Endometrial microvascular endothelial cells (primary cell): ENCODE measurements around the gene CDKN2AIPNL. TPM values are rescaled to one million over a fixed set of nuclear protein-coding genes. Genes with fewer than 3 reads are reported as not detected.
"Not testable (repeated sequence)": the region's sequence is repeated elsewhere in the genome, so short reads cannot be mapped to it uniquely, and the experiment has no call there.

Experiments
- in situ Hi-C: cut with HindIII; loops from 2 replicates; pipeline ENCODE4 v1.10.0; 2017; ENCODE audit warnings: low sequenced_read_pairs, low pct_unique_long_range_greater_than_20kb; ENCODE audit errors: inconsistent ontology term
- total RNA-seq: library from RNA; depleted of rRNA; stranded (reverse); fragments of >200 nt; gene quantifications from one replicate; pipeline ENCODE4 v1.2.3, GENCODE V29; 2015; ENCODE audit errors: inconsistent ontology term

The CDKN2AIPNL gene
- total RNA-seq, 1 donor from 2014 or later, result 41.1 TPM

DNA sequence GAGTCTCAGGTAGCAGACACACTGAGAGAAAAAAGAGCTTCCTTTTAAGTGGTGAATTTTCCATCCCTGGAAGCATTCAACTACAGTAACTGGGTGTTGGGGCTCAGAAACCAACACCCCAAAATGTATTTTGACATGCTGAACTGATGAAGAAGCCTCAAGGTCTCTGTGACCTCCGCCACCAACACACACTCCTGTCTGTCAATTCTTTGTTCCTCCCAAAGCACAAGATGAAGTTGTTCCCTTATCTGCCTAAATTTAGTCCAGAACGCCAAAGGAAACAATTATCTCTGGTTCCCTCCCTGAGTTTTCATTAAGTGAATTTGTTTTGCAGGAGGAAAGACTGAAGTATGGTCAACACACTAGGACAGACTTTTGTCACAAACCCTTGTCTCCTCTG, 1.4 kb upstream of the CDKN2AIPNL start:
- in situ Hi-C loops, result no loop called here

DNA sequence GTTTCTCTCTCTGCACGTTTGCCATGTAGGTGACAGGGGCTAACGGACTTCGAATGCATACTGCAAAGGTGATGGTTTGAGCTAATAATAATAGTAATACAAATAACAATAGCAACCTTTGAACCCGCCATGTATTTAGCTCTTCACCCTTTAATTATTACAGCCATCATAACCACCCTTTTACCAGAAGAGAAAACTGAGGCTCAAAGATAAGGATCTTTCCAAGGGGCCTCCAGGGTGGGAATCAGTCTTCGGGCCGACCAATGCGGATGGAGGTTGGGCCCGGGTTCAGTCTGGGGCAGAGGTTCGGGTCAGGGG, 494 bp downstream of the CDKN2AIPNL start:
- in situ Hi-C loops, result no loop called here

DNA sequence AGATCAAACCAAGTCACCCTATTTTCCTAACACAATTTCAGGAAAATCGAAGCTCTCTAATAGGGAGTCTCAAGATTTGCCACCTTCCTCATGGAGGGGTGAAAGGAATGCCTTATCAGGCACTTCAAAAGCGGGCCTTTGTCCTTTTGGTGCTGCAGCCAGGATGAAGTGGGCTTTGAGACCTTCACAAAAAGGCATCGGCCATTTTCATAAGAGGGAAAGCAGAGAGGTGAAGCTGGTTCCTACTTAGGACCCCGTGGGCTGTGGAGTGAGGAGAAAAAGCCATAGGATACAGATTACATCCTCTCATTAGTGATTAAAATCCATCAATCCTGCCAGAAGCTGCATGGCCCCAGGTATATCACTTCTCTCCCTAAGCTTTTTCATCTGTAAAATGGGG, 859 bp downstream of the CDKN2AIPNL start:
- in situ Hi-C loops, result no loop called here

DNA sequence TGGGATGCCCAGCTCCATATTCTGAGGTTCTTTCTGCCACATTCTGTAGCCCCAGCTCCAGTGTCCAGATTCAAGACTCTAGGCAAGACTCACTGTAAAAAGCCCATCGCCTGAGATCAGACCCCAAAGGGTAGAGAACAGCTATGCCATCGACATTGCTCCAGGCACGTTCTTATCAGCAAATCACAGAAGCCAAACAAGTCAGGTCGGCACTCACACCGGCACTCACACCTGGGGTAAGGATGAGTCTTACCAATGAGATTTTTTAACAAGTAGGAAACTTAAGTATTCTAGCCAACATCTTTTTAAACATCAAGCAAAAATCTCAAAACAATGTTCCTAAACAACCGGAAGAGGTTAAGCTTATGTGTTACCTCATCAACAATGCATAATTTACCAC, 2.4 kb downstream of the CDKN2AIPNL start:
- in situ Hi-C loops, result no loop called here

DNA sequence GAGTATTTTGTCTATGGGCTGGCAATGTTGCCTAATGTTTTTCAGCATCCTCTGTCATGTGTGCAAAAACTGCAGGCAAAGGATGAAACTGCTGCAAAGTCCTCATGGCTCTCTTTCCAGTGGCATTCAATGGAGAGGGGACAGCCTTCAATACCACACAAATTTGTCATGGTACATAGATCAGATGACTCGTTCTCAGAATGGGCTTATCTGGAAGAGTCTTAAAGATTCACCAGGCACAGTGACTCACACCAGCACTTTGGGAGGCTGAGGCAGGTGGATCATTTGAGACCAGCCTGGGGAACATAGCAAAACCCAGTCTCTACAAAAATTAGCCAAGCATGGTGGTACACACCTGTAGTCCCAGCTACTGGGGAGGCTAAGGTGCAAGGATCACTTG, 5.3 kb downstream of the CDKN2AIPNL start:
- in situ Hi-C loops, result no loop called here

DNA sequence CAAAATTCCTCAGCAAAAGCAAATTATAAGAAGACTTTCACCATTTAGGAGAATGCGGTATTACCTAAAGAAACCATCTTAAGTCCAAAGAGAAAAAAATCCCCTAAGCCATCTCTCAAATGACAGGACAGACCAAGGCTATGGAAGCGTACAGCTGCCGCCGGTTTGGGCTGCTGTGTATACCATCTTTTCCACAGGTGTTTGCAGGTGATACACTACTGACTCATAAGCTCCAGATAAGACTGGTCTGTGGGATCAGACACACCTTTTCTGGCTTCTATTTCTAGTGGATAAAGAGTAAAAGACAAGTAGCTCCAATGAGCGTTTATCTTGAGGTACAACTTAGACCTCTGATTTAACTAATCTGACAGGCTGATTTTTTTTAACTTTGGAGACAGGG, 7.7 kb downstream of the CDKN2AIPNL start:
- in situ Hi-C loops, result no loop called here

DNA sequence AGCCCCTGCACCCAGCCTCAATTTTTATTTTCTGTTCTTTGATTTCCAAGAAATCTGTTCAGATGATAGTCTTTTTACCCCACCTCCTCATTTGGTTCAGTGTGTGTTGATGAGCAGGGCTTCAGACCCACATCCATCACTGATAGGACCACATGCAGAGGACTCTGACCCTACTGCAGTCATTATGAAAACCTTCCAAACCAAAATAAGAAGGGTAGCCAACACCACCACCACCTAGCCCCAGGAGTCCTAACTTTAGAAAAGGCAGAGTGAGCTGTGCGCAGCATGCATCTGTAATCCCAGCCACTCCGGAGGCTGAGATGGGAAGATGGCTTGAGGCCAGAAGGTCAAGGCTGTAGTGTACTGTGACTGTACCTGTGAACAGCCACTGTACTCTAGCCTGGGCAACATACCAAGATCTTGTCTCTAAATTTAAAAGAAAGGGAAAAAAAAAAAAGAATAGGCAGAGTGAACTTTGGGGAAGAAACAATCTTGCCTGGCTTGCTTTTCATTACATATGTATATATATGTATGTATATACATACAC, 13.0 kb downstream of the CDKN2AIPNL start:
- in situ Hi-C loops, result no loop called here

DNA sequence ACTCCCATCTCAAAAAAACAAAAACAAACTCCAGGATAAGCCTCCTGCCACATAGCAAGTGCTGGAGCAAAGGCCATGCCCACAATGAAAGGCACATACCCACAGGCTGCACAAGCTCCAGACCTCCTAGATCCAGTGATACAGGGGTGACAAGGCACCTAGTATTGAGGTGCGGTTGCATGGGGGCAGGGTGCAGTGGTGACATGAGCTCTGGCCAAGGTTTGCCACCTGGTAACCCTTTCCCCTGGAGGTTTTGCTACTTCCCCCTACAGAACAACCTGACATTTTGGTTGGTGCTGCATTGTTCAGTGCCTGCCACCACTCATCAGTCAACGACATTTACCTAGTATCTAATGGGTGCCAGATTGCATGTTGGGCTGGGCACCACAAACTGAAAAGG, 14.5 kb downstream of the CDKN2AIPNL start:
- in situ Hi-C loops, result no loop called here

DNA sequence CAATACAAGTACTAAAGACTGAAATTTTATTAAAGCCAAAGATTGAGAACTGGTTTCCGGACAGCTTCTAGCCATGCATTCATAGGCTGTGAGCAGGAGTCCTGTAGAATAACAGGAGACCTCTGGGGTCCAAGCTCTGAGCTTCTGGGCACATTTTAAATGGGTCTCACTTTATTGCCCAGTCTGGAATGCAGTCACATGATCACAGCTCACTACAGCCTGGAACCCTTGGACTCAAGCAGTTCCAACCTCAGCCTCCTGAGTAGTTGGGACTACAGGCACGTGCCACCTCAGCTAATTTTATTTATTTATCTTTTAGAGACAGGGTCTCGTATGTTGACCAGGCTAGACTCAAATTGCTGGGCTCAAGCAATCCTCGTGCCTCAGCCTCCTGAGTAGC, 15.4 kb downstream of the CDKN2AIPNL start:
- in situ Hi-C loops, result no loop called here

DNA sequence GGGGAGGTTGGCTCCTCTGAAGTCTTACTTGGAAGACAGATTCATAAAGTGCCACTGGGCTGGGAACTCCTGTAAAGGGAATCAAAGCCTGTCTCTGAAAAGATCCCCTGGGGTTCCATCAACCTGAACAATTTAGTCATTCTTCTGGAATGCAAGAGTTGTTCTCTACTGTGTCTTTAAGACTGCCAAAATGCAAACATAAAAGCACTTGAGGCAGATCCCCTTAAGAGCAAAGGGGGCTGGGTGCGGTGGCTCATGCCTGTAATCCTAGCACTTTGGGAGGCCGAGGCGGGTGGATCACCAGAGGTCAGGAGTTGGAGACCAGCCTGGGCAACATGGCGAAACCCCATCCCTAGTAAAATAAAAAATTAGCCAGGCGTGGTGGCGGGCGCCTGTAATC, 16.7 kb downstream of the CDKN2AIPNL start:
- in situ Hi-C loops, result no loop called here

DNA sequence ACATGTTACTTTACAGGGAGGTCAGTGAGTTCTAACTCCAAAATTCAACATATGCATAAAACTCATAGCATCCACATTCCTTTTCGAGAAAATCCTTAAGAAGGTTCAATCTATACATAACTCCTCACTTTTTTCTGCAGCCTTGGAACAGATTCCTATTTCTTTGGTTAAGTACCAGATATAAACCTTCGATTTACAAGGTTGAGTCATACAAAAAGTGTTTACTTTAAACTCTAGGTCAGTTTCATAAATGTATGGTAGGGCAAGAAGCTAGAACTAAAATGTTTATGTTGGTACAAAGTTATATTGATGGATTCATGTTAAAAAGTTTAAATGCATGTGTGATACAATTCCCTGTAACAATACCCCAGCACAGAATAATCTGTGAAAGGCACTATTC, 19.4 kb downstream of the CDKN2AIPNL start:
- in situ Hi-C loops, result no loop called here

DNA sequence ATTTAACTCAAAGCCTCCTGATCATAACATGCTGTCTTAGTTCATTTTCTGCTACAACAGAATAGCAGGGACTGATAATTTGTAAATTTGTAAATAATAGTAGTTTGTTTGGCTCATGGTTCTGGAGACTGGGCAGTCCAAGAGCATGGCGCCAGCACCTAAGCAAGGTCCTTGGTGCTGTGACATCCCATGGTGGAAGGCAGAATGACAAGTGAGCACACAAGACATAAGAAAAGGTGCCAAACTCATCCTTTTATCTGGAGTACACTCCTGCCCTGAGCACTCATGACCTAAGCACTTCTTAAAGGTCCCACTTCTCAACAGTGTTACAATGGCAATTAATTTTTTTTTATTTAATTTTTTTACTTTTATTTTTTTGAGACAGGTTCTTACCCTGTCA, 24.2 kb downstream of the CDKN2AIPNL start:
- in situ Hi-C loops, result no loop called here

DNA sequence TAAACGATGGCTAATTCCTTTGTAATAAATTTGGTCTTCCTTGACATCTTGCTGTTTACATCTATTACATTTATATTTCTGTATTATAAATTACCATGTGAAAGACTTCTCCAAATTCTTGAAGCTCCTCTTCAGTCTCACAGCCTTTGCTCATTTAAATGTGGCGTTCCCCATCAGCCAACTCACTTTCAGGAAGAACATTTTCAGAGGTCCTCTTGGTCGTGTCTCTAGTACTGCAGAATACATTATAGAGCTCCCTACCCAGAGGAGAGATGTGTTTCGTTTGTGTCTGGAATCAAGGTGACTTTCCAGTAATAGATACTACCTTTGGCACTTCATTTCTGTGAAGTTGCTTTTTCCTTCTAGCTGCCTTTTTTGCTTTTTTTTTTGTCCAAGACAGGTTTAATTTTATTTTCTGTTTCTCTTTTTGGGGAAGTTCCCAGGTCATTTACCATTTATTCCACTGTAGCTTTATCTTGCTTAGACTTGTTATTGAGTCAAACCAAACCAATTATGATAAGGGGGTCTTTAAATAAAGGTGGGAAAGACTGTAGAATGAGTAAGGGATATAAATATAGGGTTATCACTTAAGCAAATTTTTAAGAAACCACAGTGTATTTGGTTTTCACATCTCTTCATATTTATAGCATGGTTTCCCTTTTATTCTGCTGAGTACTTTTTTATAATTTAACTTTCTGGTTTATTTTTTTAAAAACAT, 27.5 kb downstream of the CDKN2AIPNL start:
- in situ Hi-C loops, result no loop called here

DNA sequence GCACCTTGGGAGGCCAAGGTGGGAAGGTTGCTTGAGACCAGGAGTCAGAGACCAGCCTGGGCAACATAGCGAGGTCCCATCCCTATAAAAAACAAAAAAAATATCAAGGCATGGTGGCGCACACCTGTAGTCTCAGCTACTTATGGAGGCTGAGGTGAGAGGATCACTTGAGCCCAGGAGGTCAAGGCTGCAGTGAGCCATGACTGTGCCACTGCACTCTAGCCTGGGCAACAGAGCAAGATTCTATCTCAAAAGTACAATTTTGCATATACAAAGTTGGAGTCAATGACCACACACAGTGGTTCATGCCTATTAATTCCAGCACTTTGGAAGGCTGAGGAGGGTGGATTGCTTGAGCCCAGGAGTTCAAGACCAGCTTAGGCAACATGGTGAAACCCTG, 29.5 kb downstream of the CDKN2AIPNL start:
- in situ Hi-C loops, result not testable (repeated sequence)

DNA sequence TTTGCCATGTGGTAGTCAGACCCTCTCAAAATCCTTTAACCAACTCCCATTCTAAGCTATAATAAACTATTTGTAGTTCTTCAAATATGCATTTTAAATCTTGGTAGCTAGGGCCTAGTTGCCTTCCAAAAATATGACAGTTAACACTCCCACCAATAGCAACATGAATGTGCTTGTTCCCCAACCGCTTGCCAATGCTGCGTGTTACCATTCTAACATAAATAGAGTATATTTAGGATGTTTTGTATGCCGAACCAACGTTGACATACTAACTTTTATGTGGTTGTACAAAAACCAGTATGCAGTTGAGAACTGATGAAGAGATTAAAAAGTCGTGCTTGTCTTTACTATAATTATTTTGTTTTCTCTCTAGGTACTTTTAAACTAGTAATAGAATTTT, 31.3 kb downstream of the CDKN2AIPNL start:
- in situ Hi-C loops, result no loop called here

DNA sequence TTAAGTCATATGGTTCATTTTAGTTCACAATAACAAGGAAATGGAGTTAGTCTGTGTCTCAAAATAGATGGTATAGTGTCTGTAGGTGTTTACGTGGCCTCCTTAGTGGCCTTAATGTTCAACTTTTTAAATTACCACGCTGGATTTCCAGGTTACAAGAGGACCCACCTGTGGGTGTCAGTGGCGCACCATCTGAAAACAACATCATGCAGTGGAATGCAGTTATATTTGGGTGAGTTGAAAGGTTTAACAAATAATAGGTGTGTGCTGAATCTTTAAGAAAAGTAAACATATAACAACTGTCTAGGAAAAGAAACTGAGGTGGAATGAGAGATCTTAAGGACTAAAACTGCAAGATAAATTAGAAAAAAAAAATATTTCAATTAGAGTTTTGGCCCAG, 37.4 kb downstream of the CDKN2AIPNL start:
- in situ Hi-C loops, result no loop called here

DNA sequence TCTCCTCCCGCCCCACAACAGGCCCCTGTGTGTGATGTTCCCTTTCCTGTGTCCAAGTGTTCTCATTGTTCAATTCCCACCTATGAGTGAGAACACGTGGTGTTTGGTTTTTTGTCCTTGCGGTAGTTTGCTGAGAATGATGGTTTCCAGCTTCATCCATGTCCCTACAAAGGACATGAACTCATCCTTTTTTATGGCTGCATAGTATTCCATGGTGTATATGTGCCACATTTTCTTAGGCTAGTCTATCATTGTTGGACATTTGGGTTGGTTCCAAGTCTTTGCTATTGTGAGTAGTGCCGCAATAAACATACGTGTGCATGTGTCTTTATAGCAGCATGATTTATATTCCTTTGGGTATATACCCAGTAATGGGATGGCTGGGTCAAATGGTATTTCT, 38.0 kb downstream of the CDKN2AIPNL start:
- in situ Hi-C loops, result not testable (repeated sequence)

DNA sequence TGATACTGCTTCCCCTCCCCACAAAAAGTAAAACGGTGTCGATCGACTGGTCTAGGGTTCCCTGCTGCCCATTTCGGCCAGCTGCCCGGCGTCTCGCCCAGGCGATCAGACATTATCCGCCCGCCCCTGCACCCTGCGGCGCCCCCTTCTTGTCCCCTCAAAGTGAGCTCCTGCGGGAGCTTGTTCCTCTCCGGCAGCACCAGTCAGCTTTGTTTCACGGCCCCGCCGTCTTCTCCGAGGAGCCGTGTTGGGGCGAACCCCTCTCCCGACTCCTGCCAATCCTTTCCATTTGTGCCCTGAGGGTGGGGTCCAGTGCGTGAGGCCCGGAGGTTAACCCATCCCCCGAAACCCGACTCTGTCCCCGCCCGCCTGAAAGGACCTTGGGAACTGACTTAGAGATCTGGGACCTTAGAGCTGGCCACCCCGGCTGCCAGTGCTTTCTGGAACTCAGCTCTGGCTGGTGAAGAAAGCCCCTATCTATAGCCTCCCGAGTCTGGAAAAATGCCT, 39.8 kb downstream of the CDKN2AIPNL start:
- in situ Hi-C loops, result no loop called here

DNA sequence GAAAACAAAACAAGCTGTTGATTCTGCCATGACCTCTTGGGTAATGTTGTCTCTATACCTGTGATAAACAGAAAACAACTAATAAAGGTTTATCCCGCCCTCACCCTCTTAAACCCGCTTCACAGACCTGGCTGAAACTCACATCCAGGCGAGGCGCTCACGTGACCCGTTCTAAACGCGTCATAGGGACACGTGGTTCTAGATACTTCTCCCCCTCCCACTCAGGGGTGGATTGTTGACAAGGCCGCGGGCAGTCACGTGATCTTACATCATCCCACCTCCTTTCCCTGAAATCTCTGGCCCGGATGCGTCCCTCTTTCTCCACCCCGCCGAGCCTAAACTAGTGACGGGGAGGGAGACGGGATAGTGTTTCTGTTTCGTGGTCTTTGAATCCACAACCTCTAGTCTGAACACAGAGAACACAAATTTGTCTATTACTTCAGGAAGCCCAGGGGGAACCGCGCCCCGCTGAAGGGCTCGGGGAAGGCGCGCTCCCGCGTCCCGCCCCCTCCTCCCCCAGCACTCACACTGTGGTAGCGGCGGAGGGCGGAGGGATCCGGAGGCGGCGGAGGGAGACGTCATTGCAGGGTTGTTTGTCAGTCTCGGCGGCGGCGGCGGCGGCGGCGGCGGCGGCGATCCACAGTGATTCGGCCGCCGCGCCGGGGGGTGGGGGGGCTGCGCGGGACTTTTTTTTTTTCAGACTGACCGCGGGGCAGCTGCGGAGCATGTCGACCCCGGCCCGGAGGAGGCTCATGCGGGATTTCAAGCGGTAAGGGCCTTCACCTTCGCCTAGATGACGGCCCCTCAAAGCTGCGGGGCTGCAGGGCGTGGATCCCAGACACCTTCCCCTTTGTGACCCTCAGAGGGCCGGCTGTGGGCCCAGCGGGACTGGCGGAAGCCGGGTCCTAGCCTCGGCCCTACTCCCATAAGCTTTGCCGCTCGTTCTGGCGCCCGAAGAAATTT, 40.5 kb downstream of the CDKN2AIPNL start, which contains the start of gene UBE2B:
UBE2B (plus strand) TSS at position 699 of the 963 bp plus-strand sequence; CDS start at position 726, 27 bp downstream.
- in situ Hi-C loops, result no loop called here
